HG02678 (cell line): ENCODE measurements around the gene IGDCC3.
"Not testable (repeated sequence)": the region's sequence is repeated elsewhere in the genome, so short reads cannot be mapped to it uniquely, and the experiment has no call there.

Experiments used
- ATAC-seq: cut with Tn5 transposase; IDR thresholded peaks from one replicate; pipeline ENCODE4 v1.9.1; 2021; ENCODE audit warnings: mild to moderate bottlenecking, moderate library complexity; ENCODE audit not compliant: unreplicated experiment

Gene IGDCC3

GRCh38 chr15:65371976-65372786, 5.6 kb downstream of the IGDCC3 start:
- no peak for ATAC-seq

GRCh38 chr15:65370885-65371284, 6.9 kb downstream of the IGDCC3 start:
- no peak for ATAC-seq

- no peak for ATAC-seq
Measured at GRCh38 chr15:65369651-65370050, 8.2 kb downstream of the IGDCC3 start.

GRCh38 chr15:65369212-65369547, 8.6 kb downstream of the IGDCC3 start:
- no peak for ATAC-seq

GRCh38 chr15:65368302-65369211, 9.2 kb downstream of the IGDCC3 start:
- ATAC-seq: no peak

GRCh38 chr15:65366122-65366892, 11.5 kb downstream of the IGDCC3 start:
- ATAC-seq: no peak

- no peak for ATAC-seq
Measured at GRCh38 chr15:65365229-65365628, 12.6 kb downstream of the IGDCC3 start.

- no peak for ATAC-seq
Measured at GRCh38 chr15:65363766-65364165, 14.0 kb downstream of the IGDCC3 start.

- no peak for ATAC-seq
Measured at GRCh38 chr15:65363306-65363705, 14.5 kb downstream of the IGDCC3 start.

- ATAC-seq: no peak
Measured at GRCh38 chr15:65362491-65362890, 15.3 kb downstream of the IGDCC3 start.

GRCh38 chr15:65361708-65362459, 15.9 kb downstream of the IGDCC3 start:
- no peak for ATAC-seq

GRCh38 chr15:65360506-65360905, 17.3 kb downstream of the IGDCC3 start:
- ATAC-seq: no peak

GRCh38 chr15:65355988-65356353, 21.8 kb downstream of the IGDCC3 start:
- ATAC-seq: no peak

- no peak for ATAC-seq
Measured at GRCh38 chr15:65355173-65355987, 22.4 kb downstream of the IGDCC3 start.

GRCh38 chr15:65354835-65355172, 23.0 kb downstream of the IGDCC3 start:
- no peak for ATAC-seq

- not testable (repeated sequence) for ATAC-seq
Measured at GRCh38 chr15:65351972-65352371, 25.8 kb downstream of the IGDCC3 start.

GRCh38 chr15:65349338-65349737, 28.5 kb downstream of the IGDCC3 start:
- ATAC-seq: no peak

- not testable (repeated sequence) for ATAC-seq
Measured at GRCh38 chr15:65347756-65348155, 30.0 kb downstream of the IGDCC3 start.

- ATAC-seq: no peak
Measured at GRCh38 chr15:65346856-65347598, 30.8 kb downstream of the IGDCC3 start.
